IPS-18c (cell line): ENCODE measurements around the gene MTA2.
"Not testable (repeated sequence)": the region's sequence is repeated elsewhere in the genome, so short reads cannot be mapped to it uniquely, and the experiment has no call there.

Source experiments
- H3K4me3 ChIP-seq: 2 replicates; pipeline ENCODE4 v1.7.0; 2013; ENCODE audit warnings: low read depth, mild to moderate bottlenecking, low read length, moderate library complexity; ENCODE audit not compliant: insufficient read depth
- H3K9me3 ChIP-seq: one replicate; pipeline ENCODE4 v1.6.1; 2013; ENCODE audit warnings: mild to moderate bottlenecking, low read length, moderate library complexity; ENCODE audit not compliant: control insufficient read depth, insufficient read depth

Gene MTA2

GRCh38 chr11:62575837-62576236 is 25.8 kb downstream of the MTA2 start:
- H3K4me3 ChIP-seq, result no peak overlapping the region
- no peaks in the 10 kb centered on the region for H3K9me3 ChIP-seq

GRCh38 chr11:62575156-62575555 is 26.5 kb downstream of the MTA2 start:
- Histone ChIP-seq H3K4me3 (peak overlapping the region; percentile 66; the same call in 1 of the 2 replicates), H3K9me3 (no peaks in the 10 kb centered on the region)

GRCh38 chr11:62574363-62575071 is 27.1 kb downstream of the MTA2 start:
- H3K9me3 ChIP-seq, result no peaks in the 10 kb centered on the region

GRCh38 chr11:62573592-62574362 is 27.9 kb downstream of the MTA2 start, which contains the start of gene EEF1G:
Gene EEF1G, minus strand, starts transcription at chr11:62573891. Its CDS starts 49 bp downstream, at chr11:62573842.
- H3K4me3 ChIP-seq, result peak within 1 kb of the TSS; percentile 89
- H3K9me3 ChIP-seq, result no peaks in the 10 kb centered on the region

More at GRCh38 chr11:62574363-62575071, 27.1 kb downstream of the MTA2 start:
- peak overlapping the region; percentile 66 for H3K4me3 ChIP-seq

GRCh38 chr11:62573006-62573591 is 28.6 kb downstream of the MTA2 start:
- Histone ChIP-seq H3K4me3 (peak overlapping the region; percentile 89), H3K9me3 (no peaks in the 10 kb centered on the region)

- Histone ChIP-seq H3K9me3 (no peaks in the 10 kb centered on the region), H3K4me3 (peak overlapping the region; percentile 89)
Measured at GRCh38 chr11:62572431-62572830, 29.2 kb downstream of the MTA2 start.

GRCh38 chr11:62571493-62571892 is 30.2 kb downstream of the MTA2 start:
- H3K9me3 ChIP-seq, H3K4me3 ChIP-seq: not testable (repeated sequence)

GRCh38 chr11:62570903-62571302 is 30.8 kb downstream of the MTA2 start:
- not testable (repeated sequence) for H3K4me3 ChIP-seq, H3K9me3 ChIP-seq

GRCh38 chr11:62569611-62570010 is 32.1 kb downstream of the MTA2 start:
- no peak overlapping the region for H3K4me3 ChIP-seq
- no peaks in the 10 kb centered on the region for H3K9me3 ChIP-seq

- H3K9me3 ChIP-seq, result no peaks in the 10 kb centered on the region
- H3K4me3 ChIP-seq, result no peak overlapping the region
Measured at GRCh38 chr11:62567018-62567633, 34.5 kb downstream of the MTA2 start.

GRCh38 chr11:62566247-62566646 is 35.4 kb downstream of the MTA2 start:
- no peak overlapping the region for H3K4me3 ChIP-seq
- H3K9me3 ChIP-seq, result no peaks in the 10 kb centered on the region

- Histone ChIP-seq H3K9me3 (no peaks in the 10 kb centered on the region), H3K4me3 (no peak overlapping the region)
Measured at GRCh38 chr11:62565100-62565802, 36.4 kb downstream of the MTA2 start.

GRCh38 chr11:62561677-62562230 is 39.9 kb downstream of the MTA2 start:
- not testable (repeated sequence) for H3K4me3 ChIP-seq, H3K9me3 ChIP-seq

- no peaks in the 10 kb centered on the region for H3K9me3 ChIP-seq
- no peak overlapping the region for H3K4me3 ChIP-seq
Measured at GRCh38 chr11:62560566-62561103, 41.0 kb downstream of the MTA2 start.

GRCh38 chr11:62559626-62560025 is 42.0 kb downstream of the MTA2 start:
- H3K9me3 ChIP-seq, H3K4me3 ChIP-seq: not testable (repeated sequence)

- Histone ChIP-seq H3K9me3 (no peaks in the 10 kb centered on the region), H3K4me3 (no peak overlapping the region)
Measured at GRCh38 chr11:62559204-62559603, 42.5 kb downstream of the MTA2 start.
